ENCODE measurements around the gene ATP2B3. TPM values are rescaled to one million over a fixed set of nuclear protein-coding genes. Genes with fewer than 3 reads are reported as not detected.

The ATP2B3 gene
- total RNA-seq, 4 donors from 2014 or later = not detected

DNA sequence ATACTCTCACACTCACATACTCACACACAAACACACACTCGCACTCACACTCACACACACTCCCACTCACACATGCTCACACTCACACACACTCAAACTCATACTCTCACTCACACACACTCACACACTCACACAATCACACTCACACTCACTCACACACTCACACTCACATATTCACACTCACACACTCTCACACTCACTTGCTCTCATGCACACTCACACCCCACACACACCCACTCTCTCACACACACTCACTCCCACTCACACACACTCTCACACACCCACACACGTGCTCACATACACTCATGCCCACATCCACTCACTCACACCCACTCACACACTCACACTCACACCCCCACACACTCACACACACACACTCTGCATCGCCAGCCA, 4.9 kb upstream of the ATP2B3 start:
- no peak for DNase-seq (ENCODE audit: low spot score in 2 of 2)
- Histone ChIP-seq H3K9me3 (no peaks in the 10 kb centered on the region), H3K36me3 (no peaks in the 10 kb centered on the region), H3K4me1 (no peaks in the 10 kb centered on the region), H3K27ac (no peak overlapping the region), H3K27me3 (peaks cover 11% of the 10 kb centered on the region), H3K4me3 (no peak overlapping the region)
- TF ChIP-seq POLR2AphosphoS5 (IDR thresholded peaks at IDR 0.05) = no peak
- TF ChIP-seq, protein P1, sequence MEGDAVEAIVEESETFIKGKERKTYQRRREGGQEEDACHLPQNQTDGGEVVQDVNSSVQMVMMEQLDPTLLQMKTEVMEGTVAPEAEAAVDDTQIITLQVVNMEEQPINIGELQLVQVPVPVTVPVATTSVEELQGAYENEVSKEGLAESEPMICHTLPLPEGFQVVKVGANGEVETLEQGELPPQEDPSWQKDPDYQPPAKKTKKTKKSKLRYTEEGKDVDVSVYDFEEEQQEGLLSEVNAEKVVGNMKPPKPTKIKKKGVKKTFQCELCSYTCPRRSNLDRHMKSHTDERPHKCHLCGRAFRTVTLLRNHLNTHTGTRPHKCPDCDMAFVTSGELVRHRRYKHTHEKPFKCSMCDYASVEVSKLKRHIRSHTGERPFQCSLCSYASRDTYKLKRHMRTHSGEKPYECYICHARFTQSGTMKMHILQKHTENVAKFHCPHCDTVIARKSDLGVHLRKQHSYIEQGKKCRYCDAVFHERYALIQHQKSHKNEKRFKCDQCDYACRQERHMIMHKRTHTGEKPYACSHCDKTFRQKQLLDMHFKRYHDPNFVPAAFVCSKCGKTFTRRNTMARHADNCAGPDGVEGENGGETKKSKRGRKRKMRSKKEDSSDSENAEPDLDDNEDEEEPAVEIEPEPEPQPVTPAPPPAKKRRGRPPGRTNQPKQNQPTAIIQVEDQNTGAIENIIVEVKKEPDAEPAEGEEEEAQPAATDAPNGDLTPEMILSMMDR (IDR thresholded peaks at IDR 0.05) = no peak
- TF ChIP-seq POLR2A (IDR thresholded peaks at IDR 0.05) = no peak
- no peak for TF ChIP-seq EP300 (IDR thresholded peaks at IDR 0.05)
- WGBS = 73% methylated on average over 3 of the region's 3 CpGs

GRCh38 chrX:153513265-153513664, 4.2 kb upstream of the ATP2B3 start:
- no peaks in the 10 kb centered on the region for H3K9me3 ChIP-seq
- H3K4me3 ChIP-seq = no peak overlapping the region
- no peak overlapping the region for H3K27ac ChIP-seq
- H3K36me3 ChIP-seq = no peaks in the 10 kb centered on the region
- TF ChIP-seq POLR2A (IDR thresholded peaks at IDR 0.05) (no peak), EP300 (IDR thresholded peaks at IDR 0.05) (no peak), POLR2AphosphoS5 (IDR thresholded peaks at IDR 0.05) (no peak)
- TF ChIP-seq, protein P1 (IDR thresholded peaks at IDR 0.05) = no peak
- 75% methylated on average over 5 of the region's 5 CpGs for WGBS
- no peak for DNase-seq (ENCODE audit: low spot score in 2 of 2)
- H3K4me1 ChIP-seq = peaks cover 4% of the 10 kb centered on the region
- peaks cover 18% of the 10 kb centered on the region for H3K27me3 ChIP-seq

GRCh38 chrX:153514259-153514658, 3.2 kb upstream of the ATP2B3 start:
- Histone ChIP-seq H3K36me3 (no peaks in the 10 kb centered on the region), H3K4me3 (no peak overlapping the region), H3K27ac (no peak overlapping the region), H3K9me3 (no peaks in the 10 kb centered on the region), H3K27me3 (peaks cover 28% of the 10 kb centered on the region), H3K4me1 (peaks cover 5% of the 10 kb centered on the region)
- DNase-seq (ENCODE audit: low spot score in 2 of 2) = no peak
- TF ChIP-seq, protein P1 (IDR thresholded peaks at IDR 0.05) = no peak
- TF ChIP-seq EP300 (IDR thresholded peaks at IDR 0.05) (no peak), POLR2AphosphoS5 (IDR thresholded peaks at IDR 0.05) (no peak), POLR2A (IDR thresholded peaks at IDR 0.05) (no peak)
- 72% methylated on average over 9 of the region's 9 CpGs for WGBS

- 52% methylated on average over 7 of the region's 8 CpGs for WGBS
- peaks cover 38% of the 10 kb centered on the region for H3K27me3 ChIP-seq
Measured at GRCh38 chrX:153515435-153515834, 2.0 kb upstream of the ATP2B3 start.

DNA sequence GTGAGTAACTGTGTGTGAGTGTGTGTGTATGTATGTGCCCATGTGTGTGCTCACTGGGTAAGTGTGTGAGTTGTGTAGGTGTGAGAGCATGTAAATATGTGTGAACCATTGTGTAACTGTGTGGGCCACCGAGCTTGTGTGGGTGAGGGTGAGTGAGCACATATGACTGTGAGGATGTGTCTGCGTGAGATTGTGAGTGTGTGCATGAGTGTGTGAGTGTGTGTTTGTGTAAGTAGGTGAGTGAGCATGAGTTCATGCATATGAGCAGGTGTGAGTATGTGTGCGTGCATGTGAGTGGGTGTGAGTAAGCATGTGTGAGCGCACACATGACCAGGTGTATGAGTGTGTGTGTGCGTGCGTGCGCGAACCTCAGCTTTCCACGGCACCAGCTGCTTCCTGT, 1.4 kb upstream of the ATP2B3 start:
- H3K4me3 ChIP-seq = no peak overlapping the region
- no peak for TF ChIP-seq POLR2A (IDR thresholded peaks at IDR 0.05)
- TF ChIP-seq POLR2AphosphoS5 (IDR thresholded peaks at IDR 0.05) = no peak
- TF ChIP-seq EP300 (IDR thresholded peaks at IDR 0.05) = no peak
- TF ChIP-seq, protein P1 (IDR thresholded peaks at IDR 0.05) = no peak
- H3K9me3 ChIP-seq = no peaks in the 10 kb centered on the region
- 74% methylated on average over 9 of the region's 9 CpGs for WGBS
- no peaks in the 10 kb centered on the region for H3K36me3 ChIP-seq
- H3K27ac ChIP-seq = no peak overlapping the region
- no peak for DNase-seq (ENCODE audit: low spot score in 2 of 2)
- peaks cover 38% of the 10 kb centered on the region for H3K27me3 ChIP-seq
- peaks cover 6% of the 10 kb centered on the region for H3K4me1 ChIP-seq

More at GRCh38 chrX:153515435-153515834, 2.0 kb upstream of the ATP2B3 start:
- no peak overlapping the region for H3K4me3 ChIP-seq
- H3K9me3 ChIP-seq = no peaks in the 10 kb centered on the region
- TF ChIP-seq POLR2A (IDR thresholded peaks at IDR 0.05) = no peak
- TF ChIP-seq EP300 (IDR thresholded peaks at IDR 0.05) = no peak
- TF ChIP-seq, protein P1 (IDR thresholded peaks at IDR 0.05) = no peak
- no peak for TF ChIP-seq POLR2AphosphoS5 (IDR thresholded peaks at IDR 0.05)
- H3K36me3 ChIP-seq = no peaks in the 10 kb centered on the region
- peaks cover 5% of the 10 kb centered on the region for H3K4me1 ChIP-seq
- DNase-seq (ENCODE audit: low spot score in 2 of 2) = no peak
- no peak overlapping the region for H3K27ac ChIP-seq

Measured in suprapubic skin (tissue), 4 donors.